Bone marrow (tissue), 2 donors: ENCODE results near the gene CIAO3.
A peak's percentile ranks its signal among the peaks of the same experiment; 100 is the strongest.
"Not testable (repeated sequence)": the region's sequence is repeated elsewhere in the genome, so short reads cannot be mapped to it uniquely, and the experiment has no call there.

Experiments
- DNase-seq, 2 donors: peaks; one replicate each; lab custom pipeline; 2025; lab: John Stamatoyannopoulos, UW

The CIAO3 gene

DNA sequence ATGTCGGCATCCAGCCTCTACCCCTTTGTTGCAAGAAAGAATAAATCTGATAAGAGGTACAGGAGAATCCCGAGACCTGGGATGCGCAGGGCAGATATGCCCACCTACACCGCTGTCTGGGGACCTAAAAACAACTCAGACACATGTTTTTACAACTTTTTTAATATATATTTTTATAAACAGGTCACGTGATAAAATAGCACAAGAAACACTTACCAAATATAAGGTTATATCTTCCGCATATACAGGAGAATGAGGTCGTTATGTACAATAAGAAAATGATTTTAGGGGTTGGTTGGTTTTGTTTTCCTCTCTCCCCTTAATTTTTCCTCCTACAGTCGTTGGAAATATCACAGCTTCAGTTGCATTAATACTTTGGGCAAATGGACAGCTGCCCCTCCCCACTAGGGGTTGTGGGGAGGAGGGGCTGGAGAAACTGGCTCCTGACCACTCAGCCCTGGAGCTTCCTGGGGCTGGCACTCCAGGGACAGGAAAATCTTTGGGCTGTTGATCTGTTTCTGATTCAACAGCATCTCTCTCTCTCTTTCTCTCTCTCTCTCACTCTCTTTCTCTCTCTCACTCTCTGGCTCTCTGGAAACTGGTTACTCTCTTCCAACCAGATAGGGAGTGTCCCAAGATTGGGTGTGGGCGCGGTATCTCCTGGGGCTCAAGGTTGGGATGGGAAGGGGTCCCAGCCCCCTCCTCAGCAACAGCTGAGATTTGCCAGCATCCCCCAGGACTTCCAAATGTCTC, 48.3 kb downstream of the CIAO3 start:
- DNase-seq: no peak

DNA sequence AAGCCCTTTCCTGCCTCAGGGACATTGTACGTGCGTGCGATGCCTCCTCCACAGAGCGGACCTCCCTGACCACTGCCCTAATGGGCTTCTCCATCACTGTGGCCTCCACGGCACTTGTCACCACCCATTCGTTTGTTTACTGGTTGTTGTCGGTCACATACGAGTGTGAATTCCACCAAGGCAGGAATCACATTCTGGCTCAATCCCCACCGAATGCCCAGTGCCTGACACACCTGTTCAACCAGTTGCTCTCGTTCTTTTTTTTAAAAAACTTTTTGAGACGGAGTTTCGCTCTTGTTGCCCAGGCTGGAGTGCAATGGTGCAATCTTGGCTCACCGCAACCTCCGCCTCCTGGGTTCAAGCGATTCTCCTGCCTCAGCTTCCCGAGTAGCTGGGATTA, 49.6 kb downstream of the CIAO3 start:
- DNase-seq: not testable (repeated sequence)

DNA sequence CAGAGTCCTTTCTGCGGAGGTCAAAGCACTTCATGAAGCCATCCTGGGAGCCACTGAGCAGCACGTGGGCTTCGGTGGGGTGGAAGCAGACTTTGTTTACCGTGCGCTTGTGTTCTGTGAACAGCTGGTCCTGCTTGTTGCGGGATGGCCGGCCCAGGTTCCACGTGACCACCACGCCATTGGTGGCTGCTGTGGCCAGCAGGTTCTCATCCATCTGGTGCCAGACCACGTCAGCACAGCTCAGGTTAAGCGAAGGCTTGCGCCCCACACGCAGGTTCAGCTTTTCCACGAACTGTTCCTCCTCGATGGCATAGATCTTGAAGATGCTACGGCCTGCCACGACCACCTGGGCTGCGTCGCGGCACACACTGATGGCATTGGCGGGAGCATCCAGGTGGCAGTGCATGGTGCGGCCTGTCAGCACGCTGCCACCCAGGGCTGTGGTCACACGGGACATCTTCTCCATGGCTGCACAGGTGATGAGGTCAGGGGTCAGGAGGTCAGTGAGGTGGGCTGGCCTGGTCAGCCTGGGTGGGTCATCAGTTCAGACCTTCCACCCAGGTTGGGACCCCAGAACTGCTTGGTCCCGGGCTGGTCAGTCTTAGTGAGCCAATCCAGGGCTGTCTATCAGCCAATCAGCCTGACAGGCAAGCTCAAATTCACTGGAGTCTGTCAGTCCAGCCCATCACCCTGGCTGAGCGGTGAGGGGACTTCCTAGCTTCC, 51.5 kb downstream of the CIAO3 start:
- DNase-seq: no peak

DNA sequence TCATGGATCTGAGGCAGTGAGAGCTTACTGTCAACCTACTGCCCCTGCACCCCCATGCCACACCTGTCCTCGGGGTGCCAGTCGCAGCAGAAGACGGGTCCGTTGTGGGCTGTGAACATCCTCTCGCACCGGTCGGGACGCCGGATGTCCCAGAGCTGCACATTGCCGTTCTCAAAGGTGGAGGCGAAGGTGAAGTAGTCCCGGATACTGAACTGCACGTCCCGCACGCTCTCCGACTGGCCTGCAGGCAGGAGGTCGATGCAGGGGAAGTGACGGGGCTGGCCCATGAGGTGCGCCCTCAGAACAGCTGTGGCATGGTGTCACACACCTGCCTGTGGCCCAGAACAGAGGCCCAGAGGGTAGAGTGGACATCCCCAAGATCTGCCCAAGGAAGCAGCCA, 53.3 kb downstream of the CIAO3 start:
- DNase-seq: no peak

DNA sequence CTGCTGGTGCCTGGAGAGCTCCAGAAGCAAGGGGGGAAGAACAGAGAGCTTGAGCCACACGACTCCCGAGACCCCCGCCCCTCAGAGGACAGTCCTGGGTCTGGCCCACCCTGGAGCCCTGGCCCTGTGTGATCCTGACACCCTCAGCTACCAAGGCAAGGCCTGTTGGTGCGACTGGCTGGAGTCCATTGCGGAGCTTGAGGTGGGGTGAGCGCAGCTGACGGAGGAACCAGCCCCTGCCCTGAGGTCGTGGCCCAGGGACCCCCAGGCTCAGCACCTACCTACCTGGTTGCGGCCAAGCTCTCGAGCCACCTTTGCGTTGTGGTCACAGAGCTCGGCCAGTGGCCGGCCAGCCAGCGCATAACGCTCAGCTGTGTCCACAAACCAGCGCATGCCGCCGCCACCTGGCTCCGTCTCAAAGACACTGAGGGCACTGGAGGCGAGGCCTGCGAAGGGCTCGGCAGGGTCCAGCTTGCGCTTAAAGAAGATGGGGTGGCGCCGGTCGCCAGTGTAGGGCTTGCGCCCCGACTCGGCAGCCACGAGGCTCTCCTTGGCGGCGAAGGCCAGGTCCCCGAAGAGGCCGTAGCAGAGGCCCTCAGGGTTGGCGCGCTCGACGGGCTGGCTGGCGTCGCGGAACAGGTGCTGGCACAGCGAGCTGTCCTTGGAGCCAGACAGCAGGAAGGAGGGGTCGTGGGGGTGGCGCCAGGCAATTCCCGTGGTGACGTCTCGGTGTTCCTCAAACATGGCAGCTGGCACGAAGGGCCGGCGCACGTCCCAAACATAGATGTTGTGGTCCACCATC, 54.1 kb downstream of the CIAO3 start:
- DNase-seq: no peak

DNA sequence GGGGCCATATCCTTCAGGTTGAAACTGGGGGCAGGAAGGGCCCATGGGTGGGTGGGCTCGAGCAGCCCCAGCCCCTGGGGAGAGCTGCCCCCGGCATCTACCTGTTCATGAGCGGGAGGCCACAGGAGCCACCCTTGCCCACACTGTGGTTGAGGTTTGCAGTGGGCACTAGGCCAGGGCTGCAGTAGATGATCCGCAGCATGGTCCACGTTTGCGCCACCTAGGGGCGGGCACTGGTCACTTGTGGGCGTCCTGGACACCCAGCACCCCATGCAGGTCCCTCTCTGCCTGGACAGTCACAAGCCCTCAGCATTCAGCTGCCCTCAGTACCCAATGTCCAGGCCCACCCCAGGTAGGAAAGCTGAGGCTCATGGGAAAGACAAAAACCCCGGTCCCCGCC, 54.8 kb downstream of the CIAO3 start:
- DNase-seq: peak in 1 of 2 donors; percentile 9

DNA sequence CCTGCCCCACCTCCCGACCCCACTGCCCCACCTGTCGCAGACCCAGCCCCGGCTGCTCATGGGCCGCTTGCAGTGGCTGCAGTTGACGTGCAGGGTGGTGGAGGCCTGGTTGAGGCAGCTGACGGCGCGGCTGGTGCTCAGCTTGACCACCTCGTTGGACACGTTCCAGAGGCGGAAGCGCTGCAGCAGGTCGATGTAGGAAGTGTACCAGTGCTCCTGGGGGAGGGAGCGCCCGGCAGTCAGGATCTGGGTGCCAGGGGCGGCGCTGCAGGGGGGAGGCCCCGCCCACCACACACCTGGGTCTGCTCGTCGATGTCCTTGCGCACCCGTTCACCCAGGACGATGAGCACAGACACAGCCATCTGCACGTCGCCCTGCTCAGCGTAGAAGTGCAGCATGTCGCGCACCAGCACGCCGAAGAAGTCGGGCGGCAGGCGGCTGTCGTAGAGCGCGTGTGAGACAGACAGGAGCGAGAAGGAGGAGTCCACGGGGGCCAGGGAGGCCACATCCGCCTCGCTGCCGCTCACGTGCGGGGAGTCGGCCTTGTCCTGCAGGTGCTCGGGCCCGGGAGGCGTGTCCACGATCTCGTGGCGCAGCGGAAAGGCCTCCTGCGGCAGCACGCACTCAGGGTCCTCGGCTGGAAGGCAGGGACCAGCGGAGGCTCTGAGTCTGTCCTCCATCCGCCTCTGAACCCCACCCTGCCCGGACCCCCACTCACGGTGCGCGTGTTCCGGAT, 55.7 kb downstream of the CIAO3 start:
- no peak for DNase-seq

DNA sequence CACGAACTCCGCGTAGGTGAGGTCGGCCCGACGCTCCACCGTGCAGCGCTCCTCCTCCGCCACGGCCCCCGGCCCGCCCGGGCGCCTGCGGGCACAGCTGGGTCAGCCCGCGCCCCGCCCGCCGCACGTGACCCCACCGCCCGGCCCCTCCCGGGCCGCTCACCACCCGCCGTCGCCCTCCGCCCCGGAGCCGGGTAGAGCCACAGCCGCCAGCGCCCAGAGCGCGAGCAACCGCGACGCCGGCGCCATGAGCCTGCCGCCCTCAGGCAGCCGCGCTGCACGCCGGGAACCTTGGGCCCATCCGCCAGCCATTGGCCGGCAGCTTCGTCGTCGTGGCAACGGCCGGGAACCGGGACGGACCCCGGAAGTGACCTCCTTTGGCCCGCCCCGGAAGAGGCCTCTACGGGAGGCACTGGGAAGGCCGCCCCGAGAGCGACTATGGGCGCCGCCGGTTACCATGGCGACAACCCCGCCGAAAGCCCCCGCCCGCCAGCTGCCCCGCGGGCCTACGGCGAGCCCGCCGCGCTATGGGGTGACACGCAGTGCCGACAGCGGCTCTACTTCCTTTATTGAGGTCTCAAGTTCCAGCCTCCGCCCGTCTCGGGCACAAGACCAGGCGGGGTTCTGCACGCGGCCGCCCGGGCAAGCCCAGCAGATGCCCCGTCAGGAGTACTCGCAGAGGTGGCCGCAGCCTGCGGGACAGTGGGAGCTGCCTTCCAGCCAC, 56.6 kb downstream of the CIAO3 start, which contains the start of gene JMJD8:
Gene JMJD8 (minus strand): TSS at position 264 of the 724 bp plus-strand sequence. CDS start 15 bp downstream, at position 249.
- DNase-seq: peak; percentile 74 to 87

DNA sequence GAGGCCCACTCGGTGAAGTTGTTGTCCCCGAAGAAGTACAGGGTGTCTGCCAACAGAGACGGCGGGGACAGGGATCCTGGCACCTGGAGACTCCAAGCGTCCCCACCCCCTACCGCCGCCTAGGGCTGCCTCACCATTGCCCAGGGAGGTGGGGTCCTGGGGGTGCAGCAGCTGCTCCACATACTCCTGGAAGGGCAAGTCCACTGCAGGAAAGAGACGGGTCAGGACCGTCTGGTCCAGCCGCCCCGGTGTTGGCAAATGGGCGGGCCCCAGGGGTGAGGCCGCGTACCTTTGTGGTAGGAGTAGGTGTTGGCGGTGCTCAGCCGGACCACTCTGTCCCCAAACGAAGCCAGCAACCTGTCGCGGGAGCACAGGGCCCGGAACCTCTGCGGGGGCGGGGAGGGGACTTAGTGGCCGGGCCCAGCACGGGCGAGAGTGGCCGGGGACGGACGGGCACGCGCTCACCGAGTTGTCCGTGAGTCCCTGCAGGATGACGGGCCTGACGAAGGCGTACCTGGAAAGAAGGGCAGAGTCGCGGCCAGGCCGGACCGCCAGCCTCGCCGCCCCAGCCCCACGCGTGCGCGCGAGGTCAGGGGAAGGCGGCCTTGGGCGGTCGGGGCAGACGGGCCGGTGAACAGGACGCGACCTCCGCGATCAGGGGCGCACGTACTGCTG, 57.3 kb downstream of the CIAO3 start:
- DNase-seq: no peak

DNA sequence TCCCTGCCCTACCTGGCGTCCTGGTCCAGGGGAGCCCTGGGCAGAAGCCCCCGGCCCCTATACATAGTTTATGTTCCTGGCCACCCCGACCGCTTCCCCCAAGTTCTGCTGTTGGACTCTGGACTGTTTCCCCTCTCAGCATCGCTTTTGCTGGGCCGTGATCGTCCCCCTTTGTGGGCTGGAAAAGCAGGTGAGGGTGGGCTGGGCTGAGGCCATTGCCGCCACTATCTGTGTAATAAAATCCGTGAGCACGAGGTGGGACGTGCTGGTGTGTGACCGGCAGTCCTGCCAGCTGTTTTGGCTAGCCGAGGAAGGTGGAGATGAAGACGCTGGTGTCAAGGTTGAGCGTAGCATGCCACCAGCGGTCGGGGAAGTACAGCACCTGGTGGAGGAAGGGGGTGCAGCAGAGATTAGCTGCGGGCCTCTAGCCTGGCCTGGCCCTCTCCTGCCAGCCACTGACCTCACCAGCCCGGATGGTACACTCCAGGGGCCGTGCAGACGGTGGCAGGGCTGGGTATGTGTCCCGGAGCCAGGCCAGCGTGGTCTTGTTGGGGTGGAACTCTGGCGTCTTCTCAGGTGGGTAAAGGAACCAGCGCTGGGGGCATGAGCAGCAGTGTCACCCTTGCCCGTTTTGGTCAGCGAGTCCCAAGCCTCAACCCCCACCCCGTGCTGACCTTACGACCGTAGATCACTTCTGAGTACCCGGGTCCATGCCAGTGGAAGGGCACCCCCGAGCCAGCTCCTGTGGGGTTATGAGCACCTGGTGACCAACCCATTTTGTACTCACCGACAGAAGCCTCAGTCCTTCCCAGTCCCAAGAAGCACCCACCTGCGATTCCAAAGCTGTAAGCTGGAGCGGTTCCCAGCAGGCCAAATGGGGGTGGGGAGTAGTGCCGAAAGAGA, 58.1 kb downstream of the CIAO3 start:
- DNase-seq: no peak

DNA sequence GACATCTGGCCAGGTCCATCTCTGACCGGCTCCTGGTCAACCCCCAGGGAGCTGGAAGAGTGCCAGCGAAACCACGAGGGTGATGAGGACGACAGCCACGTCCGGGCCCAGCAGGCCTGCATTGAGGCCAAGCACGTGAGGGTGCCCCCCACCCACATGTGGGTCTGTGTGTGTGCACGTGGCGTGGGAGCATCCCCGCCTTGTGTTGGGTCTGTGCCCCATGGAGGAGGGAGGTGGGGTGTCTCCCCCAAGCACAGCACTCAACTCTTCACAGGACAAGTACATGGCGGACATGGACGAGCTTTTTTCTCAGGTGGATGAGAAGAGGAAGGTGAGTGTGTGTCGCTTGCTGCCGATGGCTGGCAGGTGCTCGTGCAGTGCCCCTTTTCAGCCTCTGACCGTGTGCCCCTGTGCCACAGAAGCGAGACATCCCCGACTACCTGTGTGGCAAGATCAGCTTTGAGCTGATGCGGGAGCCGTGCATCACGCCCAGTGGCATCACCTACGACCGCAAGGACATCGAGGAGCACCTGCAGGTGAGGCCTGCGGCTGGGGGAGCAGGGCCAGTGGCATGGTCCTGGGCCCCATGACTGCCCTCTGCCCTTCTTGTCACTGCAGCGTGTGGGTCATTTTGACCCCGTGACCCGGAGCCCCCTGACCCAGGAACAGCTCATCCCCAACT, 58.9 kb downstream of the CIAO3 start:
- no peak for DNase-seq

DNA sequence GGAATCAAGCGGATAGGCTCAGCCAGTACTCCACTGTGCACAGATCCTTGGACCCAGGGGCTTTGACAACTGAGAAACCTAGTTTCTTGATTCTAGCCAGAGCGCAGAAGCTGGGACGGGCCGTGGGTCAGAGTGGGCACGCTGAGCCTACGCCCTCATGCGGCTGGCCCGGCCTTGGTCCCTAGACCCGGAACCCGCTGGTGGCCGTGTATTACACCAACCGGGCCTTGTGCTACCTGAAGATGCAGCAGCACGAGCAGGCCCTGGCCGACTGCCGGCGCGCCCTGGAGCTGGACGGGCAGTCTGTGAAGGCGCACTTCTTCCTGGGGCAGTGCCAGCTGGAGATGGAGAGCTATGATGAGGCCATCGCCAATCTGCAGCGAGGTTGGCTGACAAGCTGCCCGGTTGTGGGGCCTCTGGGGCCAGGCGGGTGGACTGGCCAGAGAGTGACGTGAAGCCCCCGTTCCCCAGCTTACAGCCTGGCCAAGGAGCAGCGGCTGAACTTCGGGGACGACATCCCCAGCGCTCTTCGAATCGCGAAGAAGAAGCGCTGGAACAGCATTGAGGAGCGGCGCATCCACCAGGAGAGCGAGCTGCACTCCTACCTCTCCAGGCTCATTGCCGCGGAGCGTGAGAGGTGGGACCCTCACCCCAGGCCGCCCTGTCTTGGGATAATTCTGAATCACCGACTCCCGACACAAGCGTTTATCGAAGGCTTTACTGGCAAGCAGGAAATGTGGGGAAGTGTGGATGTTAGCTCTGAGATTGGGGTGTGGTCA, 59.6 kb downstream of the CIAO3 start:
- DNase-seq: peak in 1 of 2 donors; percentile 9

DNA sequence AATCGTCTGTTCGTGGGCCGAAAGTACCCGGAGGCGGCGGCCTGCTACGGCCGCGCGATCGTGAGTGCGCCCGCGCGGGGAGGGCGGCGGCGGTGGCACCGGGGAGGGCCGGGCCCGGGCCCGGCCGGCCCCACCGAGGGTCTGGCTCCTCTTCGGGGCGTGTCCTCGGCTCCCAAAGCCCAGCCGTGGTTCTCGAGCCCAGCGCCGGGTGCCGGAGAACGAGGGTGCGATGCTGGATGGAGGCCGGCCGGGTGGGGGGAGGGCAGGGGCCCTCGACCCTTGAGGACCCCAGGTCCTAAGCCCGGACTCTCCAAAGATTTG, 60.2 kb downstream of the CIAO3 start:
- DNase-seq: no peak

DNA sequence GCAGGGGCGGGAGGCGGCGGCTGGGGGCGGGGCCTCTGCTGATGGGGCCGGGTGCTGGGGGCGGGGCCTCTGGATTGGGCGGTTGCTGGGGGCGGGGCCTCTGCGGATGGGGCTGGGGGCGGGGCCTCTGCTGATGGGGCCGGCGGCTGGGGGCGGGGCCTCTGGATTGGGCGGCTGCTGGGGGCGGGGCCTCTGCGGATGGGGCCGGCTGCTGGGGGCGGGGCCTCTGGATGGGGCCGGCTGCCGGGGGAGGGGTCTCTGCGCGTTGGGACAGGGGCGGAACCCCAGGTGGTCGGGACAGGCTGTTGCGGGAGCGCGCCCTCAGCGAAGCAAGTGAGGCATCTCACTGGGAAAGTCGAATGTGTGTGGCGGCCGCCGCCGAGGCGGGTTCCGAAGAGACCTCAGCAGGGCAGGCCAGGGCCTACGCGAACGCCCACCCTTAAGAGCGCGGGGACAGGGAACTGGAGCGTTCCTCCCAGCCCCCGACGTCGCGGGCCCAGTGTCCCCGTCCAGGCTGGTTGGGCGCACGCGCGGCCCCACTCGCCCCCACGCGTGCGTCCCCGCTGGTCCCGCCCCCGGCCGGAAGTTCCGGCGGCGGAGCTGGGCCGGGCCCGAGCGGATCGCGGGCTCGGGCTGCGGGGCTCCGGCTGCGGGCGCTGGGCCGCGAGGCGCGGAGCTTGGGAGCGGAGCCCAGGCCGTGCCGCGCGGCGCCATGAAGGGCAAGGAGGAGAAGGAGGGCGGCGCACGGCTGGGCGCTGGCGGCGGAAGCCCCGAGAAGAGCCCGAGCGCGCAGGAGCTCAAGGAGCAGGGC, 60.8 kb downstream of the CIAO3 start, which contains the start of gene STUB1:
Gene STUB1 (plus strand): TSS at position 597 of the 811 bp plus-strand sequence. CDS start 116 bp downstream, at position 713.
- peak; percentile 66 to 82 for DNase-seq
